HG02623 (cell line): ENCODE measurements around the gene CDH12.
"Not testable (repeated sequence)": the region's sequence is repeated elsewhere in the genome, so short reads cannot be mapped to it uniquely, and the experiment has no call there.

Experiments used
- ATAC-seq: cut with Tn5 transposase; IDR thresholded peaks from one replicate; pipeline ENCODE4 v1.9.1; 2021; ENCODE audit warnings: moderate library complexity; ENCODE audit not compliant: unreplicated experiment

Gene CDH12

DNA sequence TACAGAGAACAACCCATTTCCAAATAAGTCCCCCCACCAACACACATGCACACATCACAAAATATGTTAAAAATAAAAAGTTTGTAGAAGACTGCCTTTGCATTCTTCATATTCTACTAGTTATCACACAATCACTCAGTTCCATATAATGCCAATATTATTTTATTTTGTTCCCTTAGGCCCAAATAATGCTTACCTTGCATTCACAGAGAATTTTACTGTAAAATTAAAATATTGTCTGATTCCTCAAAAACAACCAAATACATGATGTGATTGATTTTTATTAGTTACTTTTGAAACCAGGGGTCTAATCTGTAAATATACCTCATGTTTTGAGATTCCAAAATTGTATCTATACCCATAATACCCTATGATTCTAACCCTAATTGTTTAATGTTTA, 536.9 kb downstream of the CDH12 start:
- ATAC-seq, result no peak

DNA sequence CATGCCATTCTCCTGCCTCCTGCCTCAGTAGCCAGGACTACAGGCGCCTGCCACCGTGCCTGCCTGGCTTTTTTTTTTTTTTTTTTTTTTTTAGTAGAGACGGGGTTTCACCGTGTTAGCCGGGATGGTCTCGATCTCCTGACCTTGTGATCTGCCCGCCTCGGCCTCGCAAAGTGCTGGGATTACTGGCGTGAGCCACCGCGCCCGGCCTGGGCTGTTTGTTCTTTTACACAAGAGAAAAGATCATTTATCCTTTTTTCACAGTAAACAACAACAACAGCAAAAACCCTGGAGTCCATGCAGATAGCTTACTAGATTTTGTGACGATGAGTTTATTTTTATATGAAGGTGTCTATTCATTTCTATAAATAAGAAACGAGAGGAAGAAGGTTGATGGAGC, 538.1 kb downstream of the CDH12 start:
- ATAC-seq, result not testable (repeated sequence)

- ATAC-seq, result no peak
Measured at GRCh38 chr5:22314548-22314947, 538.6 kb downstream of the CDH12 start.

DNA sequence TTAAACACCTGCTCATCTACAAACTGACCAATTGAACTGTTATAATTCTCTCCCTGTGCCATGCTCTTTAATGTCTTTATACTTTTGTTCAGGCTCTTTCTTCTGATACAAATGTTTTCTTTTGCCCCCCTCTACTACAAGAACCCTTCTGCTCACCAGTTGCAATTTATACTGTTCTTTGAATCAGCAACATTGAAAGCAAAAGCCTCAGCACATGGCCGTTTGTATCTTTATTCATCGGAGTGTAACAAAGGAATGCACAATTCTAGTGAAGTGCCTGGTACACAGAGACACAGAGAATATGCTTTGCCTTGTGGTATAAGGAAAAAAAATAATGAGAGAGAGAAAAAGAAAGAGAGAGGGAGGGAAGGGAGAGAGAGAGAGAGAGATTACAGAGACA, 547.1 kb downstream of the CDH12 start:
- ATAC-seq, result no peak

- ATAC-seq, result no peak
Measured at GRCh38 chr5:22295832-22296231, 557.3 kb downstream of the CDH12 start.

DNA sequence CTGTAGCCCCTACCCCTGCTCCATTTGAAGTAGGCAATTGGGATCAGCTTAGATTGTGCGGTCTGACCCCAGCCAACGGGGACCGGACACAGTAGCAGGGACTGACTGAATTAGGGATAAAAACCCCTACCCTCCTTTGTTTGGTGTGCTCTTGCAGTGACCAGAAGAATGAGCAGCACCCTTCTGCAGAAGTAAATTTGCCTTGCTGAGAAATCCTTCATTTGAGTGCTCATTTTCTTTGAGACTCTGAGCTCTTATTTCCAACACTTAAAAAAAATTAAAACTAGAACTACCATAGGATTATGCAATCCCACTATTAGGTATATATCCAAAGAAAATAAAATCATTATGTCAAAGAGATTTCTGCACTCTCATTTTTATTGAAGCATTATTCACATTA, 560.0 kb downstream of the CDH12 start:
- no peak for ATAC-seq

DNA sequence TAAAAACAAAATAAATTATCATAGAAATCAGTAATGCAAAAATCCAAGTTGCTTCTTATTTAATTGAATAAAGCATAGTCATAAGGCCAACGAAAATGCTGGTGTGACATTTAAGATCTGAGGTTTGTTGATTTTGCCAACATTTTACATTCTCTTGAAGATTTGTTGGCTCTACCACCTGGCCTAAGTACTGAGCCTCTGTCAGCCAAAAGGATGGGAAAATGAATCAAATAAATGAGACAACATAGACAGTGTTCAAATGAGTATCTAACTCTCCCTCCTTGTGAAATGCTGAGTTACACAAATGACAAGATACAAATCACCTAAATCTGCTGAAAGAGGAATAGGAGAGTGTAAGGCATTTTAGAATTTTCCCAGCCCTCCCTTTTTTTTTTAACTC, 575.0 kb downstream of the CDH12 start:
- no peak for ATAC-seq

- ATAC-seq, result no peak
Measured at GRCh38 chr5:22277006-22277405, 576.1 kb downstream of the CDH12 start.

DNA sequence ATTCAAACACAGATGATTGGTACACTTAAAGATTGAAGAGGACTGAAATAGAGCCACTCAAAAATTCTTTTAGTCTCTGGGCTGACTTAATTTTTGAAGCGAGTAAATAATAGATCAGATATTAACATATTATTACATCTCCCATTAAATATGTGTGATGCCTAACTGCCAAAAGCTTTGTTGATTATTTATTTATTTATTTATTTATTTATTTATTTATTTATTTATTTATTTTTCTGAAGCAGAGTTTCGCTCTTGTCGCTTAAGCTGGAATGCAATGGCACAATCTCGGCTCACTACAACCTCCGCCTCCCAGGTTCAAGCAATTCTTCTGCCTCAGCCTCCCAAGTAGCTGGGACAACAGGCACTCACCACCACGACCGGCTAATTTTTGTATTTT, 587.3 kb downstream of the CDH12 start:
- not testable (repeated sequence) for ATAC-seq

DNA sequence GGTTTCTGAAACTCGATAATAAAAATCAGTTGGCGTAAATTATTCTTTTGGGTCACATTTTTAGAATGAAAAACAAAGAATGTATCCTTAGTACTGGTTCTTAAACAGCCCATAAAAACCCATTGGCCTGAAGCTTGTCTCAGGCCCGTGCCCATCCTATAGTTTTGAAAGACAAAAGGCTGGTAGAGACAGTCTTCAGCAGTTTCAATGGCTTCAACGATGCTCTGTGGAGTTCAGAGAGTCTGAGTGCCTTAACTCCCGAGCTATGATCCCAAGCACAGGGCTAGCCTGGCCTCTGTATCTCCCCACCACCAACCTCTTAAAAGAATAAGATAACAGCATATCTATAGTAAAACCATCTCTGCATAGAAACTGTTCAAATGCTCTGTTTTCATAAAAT, 595.0 kb downstream of the CDH12 start:
- ATAC-seq, result no peak

DNA sequence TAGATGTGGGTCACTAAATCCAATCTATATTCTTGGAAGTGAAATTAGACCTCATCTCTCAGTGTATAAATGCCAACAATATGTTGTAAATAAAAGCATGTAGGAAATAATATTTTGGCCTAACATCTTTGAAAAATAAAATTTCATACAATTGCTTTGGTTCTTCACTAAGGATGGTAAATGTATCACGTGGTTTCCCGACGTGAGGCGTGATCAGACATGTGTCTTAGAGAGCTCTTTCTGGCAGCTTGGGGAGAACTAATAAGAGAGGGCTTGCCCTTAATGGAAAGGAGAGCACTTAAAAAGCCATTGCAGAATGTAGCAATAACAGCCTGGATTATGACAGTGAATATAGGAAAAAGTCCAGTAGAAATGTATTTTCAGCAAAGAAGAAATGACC, 602.6 kb downstream of the CDH12 start:
- no peak for ATAC-seq

DNA sequence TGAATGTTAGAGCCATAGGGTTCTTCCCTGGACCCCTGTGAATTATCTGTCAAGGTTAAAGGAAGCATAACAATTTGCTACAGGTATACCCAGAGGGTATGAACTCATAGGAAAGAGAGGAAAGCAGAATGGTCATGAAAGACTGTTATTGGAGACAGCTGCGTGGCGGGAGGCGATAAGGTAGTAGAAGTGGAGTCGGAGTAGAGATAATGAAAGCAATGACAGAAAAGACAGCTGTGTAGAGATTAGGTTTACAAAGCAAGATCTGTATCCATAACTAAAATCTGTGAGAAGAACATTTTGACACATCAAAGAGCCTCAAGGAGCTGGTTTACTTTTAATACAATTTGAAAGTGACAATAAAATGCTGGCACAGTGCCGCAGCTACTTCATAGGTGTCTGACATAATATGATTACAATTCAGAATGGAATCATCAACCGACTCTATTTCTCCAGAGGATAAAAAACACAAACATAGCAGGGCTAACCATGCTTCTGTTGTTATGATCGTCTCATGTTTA, 603.9 kb downstream of the CDH12 start:
- no peak for ATAC-seq

DNA sequence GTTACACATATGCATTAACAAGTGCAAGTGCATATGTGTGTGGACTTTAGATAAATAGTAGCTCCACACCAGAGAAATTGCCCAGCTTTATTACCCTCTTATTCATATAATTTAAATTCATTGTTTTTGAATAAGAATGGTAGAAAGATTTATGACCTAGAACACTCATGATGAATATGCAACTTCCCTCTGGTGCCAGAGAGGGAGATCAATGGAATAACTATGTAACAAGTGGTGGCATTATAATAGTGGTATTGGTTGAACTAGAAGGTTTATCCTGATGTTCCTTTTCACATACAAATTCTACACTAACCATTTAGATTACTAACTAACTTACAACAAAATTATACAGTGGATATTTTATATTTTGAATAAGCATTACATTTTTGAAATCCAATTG, 607.4 kb downstream of the CDH12 start:
- no peak for ATAC-seq

GRCh38 chr5:22242532-22242931, 610.6 kb downstream of the CDH12 start:
- ATAC-seq, result no peak

DNA sequence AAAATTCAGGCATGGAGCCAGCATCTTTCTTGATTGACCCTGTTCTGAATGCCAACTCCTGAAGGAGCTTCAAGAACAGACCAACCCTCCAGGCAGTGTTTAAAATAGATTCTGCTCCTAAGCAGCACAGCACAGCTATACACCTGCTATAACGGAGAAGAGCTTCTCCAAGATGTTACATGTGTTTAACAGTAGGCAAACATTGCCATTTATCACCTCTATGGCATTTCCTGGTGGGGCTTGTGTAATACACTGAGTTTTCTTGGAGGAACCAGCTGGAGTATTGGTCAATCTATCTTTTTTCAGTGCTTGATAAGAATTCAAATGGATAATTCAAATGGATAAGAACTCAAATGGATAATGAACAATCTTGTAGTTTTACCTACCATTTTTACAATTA, 615.1 kb downstream of the CDH12 start:
- ATAC-seq, result no peak

DNA sequence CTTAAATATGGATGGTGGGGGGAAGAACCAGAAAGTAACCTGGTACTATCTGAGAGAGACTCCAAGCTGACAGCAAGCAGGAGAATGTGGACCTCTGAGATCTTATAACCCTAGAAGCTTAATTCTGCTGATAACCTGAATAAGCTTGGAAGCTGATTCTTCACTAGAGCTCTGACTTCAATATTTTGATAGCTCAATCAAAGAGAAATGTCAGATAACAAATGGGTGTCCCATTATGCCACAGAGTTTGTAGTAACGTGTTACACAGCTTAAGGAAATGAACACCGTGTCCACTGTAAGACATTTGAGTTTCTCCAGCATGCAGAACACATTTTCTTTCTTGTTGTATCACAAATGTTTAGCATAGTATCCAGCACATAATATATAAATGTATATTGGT, 626.7 kb downstream of the CDH12 start:
- ATAC-seq, result no peak

GRCh38 chr5:22223079-22223478, 630.1 kb downstream of the CDH12 start:
- ATAC-seq, result no peak

- ATAC-seq, result peak; percentile 76
Measured at GRCh38 chr5:22213703-22214495, 639.2 kb downstream of the CDH12 start.

DNA sequence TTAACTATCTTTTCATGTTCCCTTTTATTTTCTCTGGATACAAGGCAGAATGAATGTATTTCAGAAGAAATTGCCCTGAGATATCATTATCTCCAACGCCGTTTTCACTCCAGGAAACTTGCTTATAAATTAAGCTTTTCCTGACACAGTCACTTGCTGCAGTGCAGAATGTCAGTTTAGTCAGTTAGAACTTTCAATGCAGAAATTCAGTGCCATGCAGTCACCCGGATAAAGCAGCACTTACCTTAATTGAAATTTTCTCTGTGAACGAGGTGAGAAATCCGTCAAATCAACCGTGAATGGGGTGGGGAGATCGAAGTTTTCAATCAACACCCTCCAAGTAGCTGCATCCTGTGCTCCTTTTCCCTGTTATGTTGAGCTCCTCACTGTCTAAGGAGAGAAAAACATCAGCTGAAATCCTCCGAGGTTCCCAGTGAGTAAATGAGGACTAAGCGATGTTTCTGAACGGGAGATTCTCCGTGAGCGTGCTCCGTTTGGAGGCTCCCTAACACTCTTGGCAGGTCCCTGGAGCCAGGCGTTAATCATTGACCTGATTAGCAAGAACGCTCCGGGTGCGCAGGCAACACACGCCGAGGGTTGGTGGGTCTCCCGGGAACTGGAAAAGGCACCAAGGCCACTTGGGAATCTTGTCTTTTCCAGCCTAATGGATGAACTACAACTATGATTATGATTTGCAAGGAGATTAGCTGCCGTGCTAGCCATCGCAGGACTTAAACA, 640.7 kb downstream of the CDH12 start:
- not testable (repeated sequence) for ATAC-seq

DNA sequence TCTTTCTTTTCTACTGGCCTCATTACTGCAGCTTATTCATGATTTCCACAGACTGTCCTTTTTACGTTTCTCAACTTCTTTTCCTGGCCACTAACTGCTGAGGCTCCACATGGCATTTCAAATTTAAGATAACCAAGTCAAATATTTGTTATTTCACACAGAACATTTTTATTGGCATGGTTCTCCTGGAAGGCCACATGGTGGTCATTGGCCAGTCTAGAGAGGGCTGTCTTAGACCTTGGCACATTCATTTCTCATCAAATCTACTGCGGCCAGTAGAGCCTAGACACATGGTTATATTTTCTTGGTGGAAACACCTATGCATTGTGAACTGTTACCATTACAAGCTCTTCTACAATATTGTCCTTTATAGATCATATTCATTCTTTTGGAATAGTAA, 644.7 kb downstream of the CDH12 start:
- ATAC-seq, result not testable (repeated sequence)

GRCh38 chr5:22188651-22189050, 664.5 kb downstream of the CDH12 start:
- not testable (repeated sequence) for ATAC-seq

DNA sequence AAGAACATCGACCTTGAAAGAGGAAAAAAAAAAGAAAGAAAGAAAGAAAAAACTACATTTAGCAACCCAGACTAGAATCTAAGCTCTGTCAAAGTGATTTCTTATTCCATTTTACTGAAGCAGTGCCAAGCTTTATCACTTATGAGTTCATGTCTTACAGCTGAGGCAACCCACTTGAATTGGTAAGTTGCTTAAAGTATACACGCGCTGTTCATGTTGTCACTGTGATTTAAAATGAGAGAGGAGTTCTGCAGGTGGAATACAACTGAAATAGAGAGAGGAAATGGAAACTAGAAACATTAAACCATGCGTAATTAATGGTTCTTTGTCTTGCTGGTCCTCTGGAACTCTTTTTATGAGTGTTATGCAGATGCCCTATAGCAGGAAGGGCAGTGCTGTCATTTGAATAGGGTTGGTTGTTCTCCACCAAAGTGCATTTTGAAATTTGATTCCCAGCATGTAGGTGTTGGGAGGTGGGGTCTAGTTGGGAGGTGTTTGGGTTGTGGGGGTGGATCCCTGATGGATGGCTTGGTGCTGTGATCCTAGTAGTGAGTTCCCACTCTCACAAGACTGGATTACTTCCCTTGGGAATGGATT, 665.4 kb downstream of the CDH12 start:
- not testable (repeated sequence) for ATAC-seq
